ENCODE results near the gene KCNQ1. TPM values are rescaled to one million over a fixed set of nuclear protein-coding genes. Genes with fewer than 3 reads are reported as not detected.

Gene KCNQ1
- total and polyA plus RNA-seq, 9 of the 15 experiments (the other 6 are each of a cell fraction or from before 2014, with no cell fraction given), result 0.44 TPM; not detected in 8

DNA sequence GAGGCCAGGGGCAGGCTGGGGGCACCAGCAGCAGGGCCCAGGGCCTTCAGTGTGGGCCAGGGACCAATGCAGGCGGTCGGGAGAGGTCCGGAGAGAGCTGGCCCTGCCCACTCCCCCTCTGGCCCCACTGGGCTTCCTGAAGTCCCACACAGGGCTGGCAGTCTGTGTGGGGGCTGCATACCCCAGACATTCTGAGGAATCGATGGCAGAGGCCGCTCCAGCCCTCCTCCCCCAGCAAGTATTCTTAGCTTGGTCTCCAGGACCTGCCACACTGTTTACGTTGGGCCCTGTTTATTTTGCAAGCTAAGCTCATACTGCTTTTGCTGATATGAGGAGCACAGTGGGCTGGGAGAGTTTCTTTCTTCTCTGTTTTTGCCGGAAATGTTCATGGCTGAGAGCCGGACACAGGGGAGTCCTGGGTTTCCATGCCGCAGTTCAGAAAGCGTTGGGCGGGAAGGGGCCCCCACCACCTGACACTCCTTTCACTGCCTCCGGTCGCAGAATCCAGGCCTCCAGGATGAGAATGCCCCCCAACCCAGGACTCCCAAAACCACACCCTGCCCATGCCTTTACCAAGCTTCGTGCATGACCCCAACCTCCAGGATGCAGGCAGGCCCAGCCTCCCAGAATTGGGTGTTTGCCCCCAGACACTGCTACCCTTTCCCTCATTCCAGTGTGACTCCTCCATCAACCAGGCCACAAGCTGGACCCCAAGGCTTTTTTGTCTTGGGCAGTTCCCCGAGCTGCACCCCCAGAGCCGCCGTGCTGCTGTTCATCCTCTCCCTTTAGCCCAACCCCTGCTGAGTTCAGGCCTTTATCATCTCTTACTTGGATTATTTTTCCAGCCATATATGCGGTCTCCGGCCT is 336.8 kb downstream of the KCNQ1 start (continued):
- TF ChIP-seq, protein P1, sequence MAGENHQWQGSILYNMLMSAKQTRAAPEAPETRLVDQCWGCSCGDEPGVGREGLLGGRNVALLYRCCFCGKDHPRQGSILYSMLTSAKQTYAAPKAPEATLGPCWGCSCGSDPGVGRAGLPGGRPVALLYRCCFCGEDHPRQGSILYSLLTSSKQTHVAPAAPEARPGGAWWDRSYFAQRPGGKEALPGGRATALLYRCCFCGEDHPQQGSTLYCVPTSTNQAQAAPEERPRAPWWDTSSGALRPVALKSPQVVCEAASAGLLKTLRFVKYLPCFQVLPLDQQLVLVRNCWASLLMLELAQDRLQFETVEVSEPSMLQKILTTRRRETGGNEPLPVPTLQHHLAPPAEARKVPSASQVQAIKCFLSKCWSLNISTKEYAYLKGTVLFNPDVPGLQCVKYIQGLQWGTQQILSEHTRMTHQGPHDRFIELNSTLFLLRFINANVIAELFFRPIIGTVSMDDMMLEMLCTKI (IDR thresholded peaks at IDR 0.05; ENCODE audit: partially characterized antibody), result no peak
- peak; percentile 39; the same call in 1 of the 2 replicates for TF ChIP-seq ZNF263 (CRISPR knock-in tag; IDR thresholded peaks at IDR 0.05; ENCODE audit: borderline replicate concordance)
- TF ChIP-seq, protein P2, sequence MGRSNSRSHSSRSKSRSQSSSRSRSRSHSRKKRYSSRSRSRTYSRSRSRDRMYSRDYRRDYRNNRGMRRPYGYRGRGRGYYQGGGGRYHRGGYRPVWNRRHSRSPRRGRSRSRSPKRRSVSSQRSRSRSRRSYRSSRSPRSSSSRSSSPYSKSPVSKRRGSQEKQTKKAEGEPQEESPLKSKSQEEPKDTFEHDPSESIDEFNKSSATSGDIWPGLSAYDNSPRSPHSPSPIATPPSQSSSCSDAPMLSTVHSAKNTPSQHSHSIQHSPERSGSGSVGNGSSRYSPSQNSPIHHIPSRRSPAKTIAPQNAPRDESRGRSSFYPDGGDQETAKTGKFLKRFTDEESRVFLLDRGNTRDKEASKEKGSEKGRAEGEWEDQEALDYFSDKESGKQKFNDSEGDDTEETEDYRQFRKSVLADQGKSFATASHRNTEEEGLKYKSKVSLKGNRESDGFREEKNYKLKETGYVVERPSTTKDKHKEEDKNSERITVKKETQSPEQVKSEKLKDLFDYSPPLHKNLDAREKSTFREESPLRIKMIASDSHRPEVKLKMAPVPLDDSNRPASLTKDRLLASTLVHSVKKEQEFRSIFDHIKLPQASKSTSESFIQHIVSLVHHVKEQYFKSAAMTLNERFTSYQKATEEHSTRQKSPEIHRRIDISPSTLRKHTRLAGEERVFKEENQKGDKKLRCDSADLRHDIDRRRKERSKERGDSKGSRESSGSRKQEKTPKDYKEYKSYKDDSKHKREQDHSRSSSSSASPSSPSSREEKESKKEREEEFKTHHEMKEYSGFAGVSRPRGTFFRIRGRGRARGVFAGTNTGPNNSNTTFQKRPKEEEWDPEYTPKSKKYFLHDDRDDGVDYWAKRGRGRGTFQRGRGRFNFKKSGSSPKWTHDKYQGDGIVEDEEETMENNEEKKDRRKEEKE (IDR thresholded peaks at IDR 0.05; ENCODE audit: borderline replicate concordance in 1 of 2, control insufficient read depth in 1 of 2, low read depth in 2 of 2, low read length in 1 of 2), result no peak
- peak; percentile 47 for TF ChIP-seq MAFG (tag; conservative IDR thresholded peaks at IDR 0.05)
- TF ChIP-seq, protein P3, sequence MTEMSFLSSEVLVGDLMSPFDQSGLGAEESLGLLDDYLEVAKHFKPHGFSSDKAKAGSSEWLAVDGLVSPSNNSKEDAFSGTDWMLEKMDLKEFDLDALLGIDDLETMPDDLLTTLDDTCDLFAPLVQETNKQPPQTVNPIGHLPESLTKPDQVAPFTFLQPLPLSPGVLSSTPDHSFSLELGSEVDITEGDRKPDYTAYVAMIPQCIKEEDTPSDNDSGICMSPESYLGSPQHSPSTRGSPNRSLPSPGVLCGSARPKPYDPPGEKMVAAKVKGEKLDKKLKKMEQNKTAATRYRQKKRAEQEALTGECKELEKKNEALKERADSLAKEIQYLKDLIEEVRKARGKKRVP (CRISPR knock-in tag; IDR thresholded peaks at IDR 0.05), result peak; percentile 5; the same call in 1 of the 2 replicates
- TF ChIP-seq, protein P4, sequence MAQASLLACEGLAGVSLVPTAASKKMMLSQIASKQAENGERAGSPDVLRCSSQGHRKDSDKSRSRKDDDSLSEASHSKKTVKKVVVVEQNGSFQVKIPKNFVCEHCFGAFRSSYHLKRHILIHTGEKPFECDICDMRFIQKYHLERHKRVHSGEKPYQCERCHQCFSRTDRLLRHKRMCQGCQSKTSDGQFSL (CRISPR knock-in tag; IDR thresholded peaks at IDR 0.05), result 0 out of 2 replicates have a peak, but pooled peaks have one; percentile 31
- TF ChIP-seq, protein P4 (tag; IDR thresholded peaks at IDR 0.05), result no peak
- TF ChIP-seq FOXA3 (CRISPR knock-in tag; conservative IDR thresholded peaks at IDR 0.05 in 1 of 2, IDR thresholded peaks at IDR 0.05 in 1 of 2), result peak in 1 of 2 experiments; percentile 78; a peak in 2 of 4 replicates
- TF ChIP-seq TBP (optimal IDR thresholded peaks at IDR 0.05; ENCODE audit: low read depth, low read length), result peak; percentile 34
- peak; percentile 28; the same call in 1 of the 2 replicates for TF ChIP-seq CTBP1 (IDR thresholded peaks at IDR 0.05; ENCODE audit: borderline replicate concordance)
- peak; percentile 53 for TF ChIP-seq KDM5B (IDR thresholded peaks at IDR 0.05; ENCODE audit: insufficient replicate concordance, low read depth, low read length)
- 0 out of 4 replicates have a peak, but pooled peaks of 1 of the 2 experiments have one; percentile 12 for TF ChIP-seq RCOR1 (IDR thresholded peaks at IDR 0.05; ENCODE audit: borderline replicate concordance in 1 of 2, low read depth in 2 of 2, low read length in 2 of 2)
- TF ChIP-seq GABPB2 (CRISPR knock-in tag; conservative IDR thresholded peaks at IDR 0.05), result no peak
- TF ChIP-seq, protein P5, sequence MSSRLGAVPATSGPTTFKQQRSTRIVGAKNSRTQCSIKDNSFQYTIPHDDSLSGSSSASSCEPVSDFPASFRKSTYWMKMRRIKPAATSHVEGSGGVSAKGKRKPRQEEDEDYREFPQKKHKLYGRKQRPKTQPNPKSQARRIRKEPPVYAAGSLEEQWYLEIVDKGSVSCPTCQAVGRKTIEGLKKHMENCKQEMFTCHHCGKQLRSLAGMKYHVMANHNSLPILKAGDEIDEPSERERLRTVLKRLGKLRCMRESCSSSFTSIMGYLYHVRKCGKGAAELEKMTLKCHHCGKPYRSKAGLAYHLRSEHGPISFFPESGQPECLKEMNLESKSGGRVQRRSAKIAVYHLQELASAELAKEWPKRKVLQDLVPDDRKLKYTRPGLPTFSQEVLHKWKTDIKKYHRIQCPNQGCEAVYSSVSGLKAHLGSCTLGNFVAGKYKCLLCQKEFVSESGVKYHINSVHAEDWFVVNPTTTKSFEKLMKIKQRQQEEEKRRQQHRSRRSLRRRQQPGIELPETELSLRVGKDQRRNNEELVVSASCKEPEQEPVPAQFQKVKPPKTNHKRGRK (tag; IDR thresholded peaks at IDR 0.05), result no peak
- TF ChIP-seq ZNF239 (CRISPR knock-in tag; IDR thresholded peaks at IDR 0.05), result 0 out of 2 replicates have a peak, but pooled peaks have one; percentile 14
